A549 (cell line): ENCODE results near the gene SNAI1. TPM values are rescaled to one million over a fixed set of nuclear protein-coding genes. Genes with fewer than 3 reads are reported as not detected.

Experiments used
- ATAC-seq, 2 experiments: fragments of 200-7000 bp in 1 of 2; fragments of >200 bp in 1 of 2; cut with Nextera tagmentation in 1 of 2; cut with Tn5 transposase in 1 of 2; 3 replicates each; pipeline versions ENCODE4 v1.8.0 to v1.9.1; 2018 to 2020; ENCODE audit warnings: mild to moderate bottlenecking in 1 of 2, moderate library complexity in 1 of 2
- CTCF ChIA-PET: fragments of 300-600 bp; sonication (Branson Sonifier 250); formaldehyde crosslinking; extraction: SDS; loops from one replicate; lab custom pipeline; 2021; ENCODE audit warnings: antibody characterized with exemption, inconsistent platforms; lab: Yijun Ruan, JAX
- POLR2A ChIA-PET: fragments of 350-600 bp; formaldehyde crosslinking; extraction: SDS; loops from one replicate; lab custom pipeline; 2021; ENCODE audit warnings: antibody characterized with exemption, inconsistent platforms; lab: Yijun Ruan, JAX
- DNase-seq, 2 experiments: peaks; one replicate each; pipeline versions ENCODE4 v3.0.0 to v3.0.0-alpha.2; 2011 to 2016; ENCODE audit warnings: low read depth in 1 of 2, low spot score in 1 of 2
- FAIRE-seq: peaks from 2 replicates; lab custom pipeline; 2011; peaks lifted over from hg19 to GRCh38; lab: Jason Lieb, UNC
- H3K27ac ChIP-seq, 2 experiments: fragments of >200 bp; sonication (Bioruptor Twin); formaldehyde crosslinking; 3 replicates each; pipeline ENCODE4 v1.5.1; 2016 to 2017
- H3K4me1 ChIP-seq: fragments of >200 bp; sonication (Bioruptor Twin); formaldehyde crosslinking; 3 replicates; pipeline ENCODE4 v1.6.1; 2016
- H3K4me2 ChIP-seq: fragments of >200 bp; sonication (Bioruptor Twin); formaldehyde crosslinking; 3 replicates; pipeline ENCODE4 v1.6.1; 2016
- H3K4me3 ChIP-seq: fragments of >200 bp; sonication (Bioruptor Twin); formaldehyde crosslinking; 3 replicates; pipeline ENCODE4 v1.5.1; 2016
- H3K9me3 ChIP-seq: fragments of >200 bp; sonication (Bioruptor Twin); formaldehyde crosslinking; 3 replicates; pipeline ENCODE4 v1.6.1; 2016
- CHD4 ChIP-seq: fragments of 200-600 bp; sonication (generic); IDR thresholded peaks from 2 replicates; pipeline ENCODE4 v1.6.1; 2016; ENCODE audit warnings: antibody characterized with exemption, mild to moderate bottlenecking, borderline replicate concordance
- EP300 ChIP-seq, 2 experiments: fragments of >200 bp; sonication (Bioruptor Twin); formaldehyde crosslinking; IDR thresholded peaks; 2 replicates in 1 of 2; 3 replicates in 1 of 2; pipeline ENCODE4 v1.6.1; 2016 to 2017
- FOSB ChIP-seq: fragments of 250-450 bp; sonication (Bioruptor Pico); IDR thresholded peaks from 2 replicates; pipeline ENCODE4 v1.5.0; 2020; ENCODE audit warnings: mild to moderate bottlenecking, moderate library complexity
- GATA3 ChIP-seq: IDR thresholded peaks from 2 replicates; pipeline ENCODE4 v1.6.1; 2012; ENCODE audit warnings: borderline replicate concordance
- HES2 ChIP-seq: fragments of >200 bp; sonication (Bioruptor Twin); formaldehyde crosslinking; IDR thresholded peaks from 2 replicates; pipeline ENCODE4 v1.6.1; 2016
- HEYL ChIP-seq: fragments of 250-450 bp; sonication (Bioruptor Pico); IDR thresholded peaks from 2 replicates; pipeline ENCODE4 v1.8.0; 2021; ENCODE audit warnings: mild to moderate bottlenecking, moderate library complexity
- HOXA7 ChIP-seq: fragments of 250-450 bp; sonication (Bioruptor Pico); IDR thresholded peaks from 2 replicates; pipeline ENCODE4 v1.5.0; 2020; ENCODE audit warnings: mild to moderate bottlenecking, moderate library complexity
- HOXB13 ChIP-seq: fragments of 250-450 bp; sonication (Bioruptor Pico); IDR thresholded peaks from 2 replicates; pipeline ENCODE4 v1.5.0; 2020; ENCODE audit warnings: low read depth, mild to moderate bottlenecking, moderate library complexity
- PBX3 ChIP-seq: IDR thresholded peaks from 2 replicates; pipeline ENCODE4 v1.6.1; 2012
- POLR2AphosphoS2 ChIP-seq: conservative IDR thresholded peaks from 2 replicates; pipeline ENCODE4 v1.6.1; 2012; ENCODE audit warnings: low read length, improper control_type of control experiment, inconsistent platforms
- RCOR1 ChIP-seq: fragments of 150-350 bp; IDR thresholded peaks from 2 replicates; pipeline ENCODE4 v1.6.1; 2014; ENCODE audit warnings: antibody characterized with exemption, low read length, low read depth
- REST ChIP-seq: fragments of 200-600 bp; sonication (generic); IDR thresholded peaks from 2 replicates; pipeline ENCODE4 v1.6.1; 2016; ENCODE audit warnings: antibody characterized with exemption, mild to moderate bottlenecking, moderate library complexity
- SMC3 ChIP-seq: fragments of >200 bp; sonication (Bioruptor Twin); formaldehyde crosslinking; IDR thresholded peaks from 3 replicates; pipeline ENCODE4 v1.6.1; 2018; ENCODE audit warnings: inconsistent platforms
- ZFP36 ChIP-seq: fragments of 450-650 bp; IDR thresholded peaks from 2 replicates; pipeline ENCODE4 v1.6.1; 2014; ENCODE audit warnings: borderline replicate concordance; ENCODE audit not compliant: partially characterized antibody
- ZNF302 ChIP-seq: fragments of 250-450 bp; sonication (Bioruptor Pico); IDR thresholded peaks from 2 replicates; pipeline ENCODE4 v1.9.0; 2021; ENCODE audit warnings: inconsistent platforms, mild to moderate bottlenecking, moderate library complexity
- WGBS: methylation state at CpG from one replicate; pipeline ENCODE4 v1.1.6; 2017; ENCODE audit errors: missing lambda C conversion rate; 5-methylcytosine and 5-hydroxymethylcytosine counted together
- polyA plus RNA-seq, 4 experiments: library from polyadenylated mRNA; depleted of rRNA in 3 of 4; stranded (reverse); fragments of >200 nt; fragmentation: RNase III in 1 of 4; extraction: RNeasy Plus Mini Kit Qiagen cat#74134 plus additional on column Dnase treatment in 1 of 4; gene quantifications; 2 replicates in 3 of 4; 3 replicates in 1 of 4; pipeline ENCODE4 v1.2.3, GENCODE V29; 2011 to 2017
- TF ChIP-seq, protein P1 (sequence below): fragments of 150-350 bp; IDR thresholded peaks from 2 replicates; pipeline ENCODE4 v1.6.1; 2014; ENCODE audit warnings: low read depth, mild to moderate bottlenecking, low read length
- TF ChIP-seq, protein P2 (sequence below): fragments of >200 bp; sonication (Bioruptor Twin); formaldehyde crosslinking; IDR thresholded peaks from 3 replicates; pipeline ENCODE4 v1.6.1; 2016

Gene SNAI1
- polyA plus RNA-seq, 2 of the 4 experiments (the other 2 are of a cell fraction): 7.0 to 11.1 TPM

DNA sequence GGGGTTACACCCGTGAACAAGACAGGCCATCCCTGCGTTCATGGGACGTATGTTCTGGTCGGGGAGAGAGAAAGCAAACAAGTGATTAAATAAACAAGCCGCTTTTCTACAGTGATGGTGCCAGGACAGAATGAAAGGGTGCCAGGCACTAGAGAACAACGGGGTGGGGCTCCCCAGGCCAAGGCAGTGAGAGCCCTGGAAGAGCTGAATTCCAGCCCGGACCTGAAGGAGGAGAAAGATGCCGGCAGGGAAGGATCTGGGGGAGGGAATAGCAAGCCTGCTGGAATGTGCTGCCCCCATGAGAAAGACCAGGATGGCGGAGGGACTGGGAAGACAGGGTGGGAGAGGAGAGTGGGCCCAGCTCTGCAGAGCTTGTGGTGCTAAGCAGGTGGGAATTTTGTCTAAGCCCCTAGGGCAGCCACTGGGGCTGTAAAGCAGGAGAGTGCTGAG lies 7.5 kb downstream of the SNAI1 start:
- ChIA-PET POLR2A (interaction anchor here (1.1 kb wide), 1 partner anchor 81 kb away, joined by 4 read pairs; no protein-coding TSS in a partner anchor), CTCF (interaction anchor here (0.6 to 28.4 kb wide), 4 partner anchors 9 to 95 kb away, joined by 3 to 1049 read pairs (median 15); no protein-coding TSS in a partner anchor)
- Histone ChIP-seq H3K4me3 (no peak overlapping the region), H3K4me1 (peaks cover 56% of the 10 kb centered on the region), H3K9me3 (no peaks in the 10 kb centered on the region), H3K27ac (peak overlapping the region; percentile 49 to 81; a peak in 5 of 6 replicates), H3K4me2 (peak overlapping the region; percentile 29)
- TF ChIP-seq GATA3 (no peak), PBX3 (no peak), HOXA7 (CRISPR knock-in tag) (0 out of 2 replicates have a peak, but pooled peaks have one; percentile 41), HOXB13 (no peak)
- FAIRE-seq (no peak), DNase-seq (no peak), ATAC-seq (peak; percentile 25 to 60; a peak in 3 of 6 replicates)
- 41% methylated on average over 9 of the region's 9 CpGs for WGBS

DNA sequence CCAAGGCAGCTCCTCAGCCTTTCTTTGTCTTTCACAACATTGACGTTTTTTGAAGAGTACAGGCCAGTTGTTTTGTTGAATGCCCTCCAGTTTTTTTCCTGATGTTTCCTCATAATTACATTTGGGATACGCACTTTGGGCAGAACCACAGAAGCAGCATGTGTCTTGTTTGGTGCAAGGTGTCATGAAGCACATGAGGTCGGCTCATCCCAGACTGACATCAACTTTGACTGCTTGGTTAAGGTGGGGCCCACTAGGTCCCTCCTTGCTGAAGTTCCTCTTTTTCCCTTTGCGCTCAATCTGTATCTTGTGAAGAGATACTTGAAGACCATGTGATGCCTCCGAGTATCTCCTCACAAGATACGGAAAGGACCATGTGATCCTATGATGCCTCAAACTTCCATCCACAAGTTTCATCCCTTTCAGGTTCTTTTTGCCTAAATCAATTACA lies 10.5 kb downstream of the SNAI1 start:
- DNase-seq: no peak
- CTCF ChIA-PET: interaction anchor here (2.2 to 28.4 kb wide), 3 partner anchors 14 to 75 kb away, joined by 14 to 1049 read pairs (median 16); no protein-coding TSS in a partner anchor
- POLR2A ChIA-PET: no interaction called here
- Histone ChIP-seq H3K4me1 (peaks cover 30% of the 10 kb centered on the region), H3K27ac (no peak overlapping the region), H3K9me3 (no peaks in the 10 kb centered on the region), H3K4me2 (no peak overlapping the region), H3K4me3 (no peak overlapping the region)
- WGBS: 70% methylated on average over 6 of the region's 6 CpGs
- FAIRE-seq: no peak
- ATAC-seq: no peak
- TF ChIP-seq POLR2AphosphoS2: no peak
- TF ChIP-seq EP300 (IDR thresholded peaks at IDR 0.05): no peak
- TF ChIP-seq, protein P1, sequence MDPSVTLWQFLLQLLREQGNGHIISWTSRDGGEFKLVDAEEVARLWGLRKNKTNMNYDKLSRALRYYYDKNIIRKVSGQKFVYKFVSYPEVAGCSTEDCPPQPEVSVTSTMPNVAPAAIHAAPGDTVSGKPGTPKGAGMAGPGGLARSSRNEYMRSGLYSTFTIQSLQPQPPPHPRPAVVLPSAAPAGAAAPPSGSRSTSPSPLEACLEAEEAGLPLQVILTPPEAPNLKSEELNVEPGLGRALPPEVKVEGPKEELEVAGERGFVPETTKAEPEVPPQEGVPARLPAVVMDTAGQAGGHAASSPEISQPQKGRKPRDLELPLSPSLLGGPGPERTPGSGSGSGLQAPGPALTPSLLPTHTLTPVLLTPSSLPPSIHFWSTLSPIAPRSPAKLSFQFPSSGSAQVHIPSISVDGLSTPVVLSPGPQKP: no peak
- TF ChIP-seq, protein P2, sequence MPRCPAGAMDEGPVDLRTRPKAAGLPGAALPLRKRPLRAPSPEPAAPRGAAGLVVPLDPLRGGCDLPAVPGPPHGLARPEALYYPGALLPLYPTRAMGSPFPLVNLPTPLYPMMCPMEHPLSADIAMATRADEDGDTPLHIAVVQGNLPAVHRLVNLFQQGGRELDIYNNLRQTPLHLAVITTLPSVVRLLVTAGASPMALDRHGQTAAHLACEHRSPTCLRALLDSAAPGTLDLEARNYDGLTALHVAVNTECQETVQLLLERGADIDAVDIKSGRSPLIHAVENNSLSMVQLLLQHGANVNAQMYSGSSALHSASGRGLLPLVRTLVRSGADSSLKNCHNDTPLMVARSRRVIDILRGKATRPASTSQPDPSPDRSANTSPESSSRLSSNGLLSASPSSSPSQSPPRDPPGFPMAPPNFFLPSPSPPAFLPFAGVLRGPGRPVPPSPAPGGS: no peak
- no peak for TF ChIP-seq CHD4

DNA sequence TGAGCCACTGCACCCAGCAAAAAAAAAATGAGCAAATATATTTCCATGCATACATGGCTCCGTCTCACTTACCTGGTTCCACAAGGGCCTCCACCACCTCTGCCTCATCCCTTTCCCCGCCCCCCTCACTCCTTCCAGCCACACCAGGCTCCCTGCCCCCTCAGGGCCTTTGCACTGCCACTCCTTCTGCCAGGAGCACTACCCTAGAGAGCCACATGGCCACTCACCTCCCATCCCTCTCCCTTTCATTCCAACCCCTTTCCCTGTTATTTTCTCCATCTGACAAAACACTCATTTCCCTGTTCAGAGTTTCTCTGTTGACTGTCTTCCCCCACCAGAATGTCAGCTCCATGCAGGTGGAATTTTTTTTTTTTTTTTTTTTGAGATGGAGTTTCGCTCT lies 12.8 kb downstream of the SNAI1 start:
- Histone ChIP-seq H3K9me3 (no peaks in the 10 kb centered on the region), H3K4me1 (peaks cover 11% of the 10 kb centered on the region), H3K27ac (no peak overlapping the region), H3K4me3 (no peak overlapping the region), H3K4me2 (no peak overlapping the region)
- FAIRE-seq: no peak
- 89% methylated on average over 3 of the region's 3 CpGs for WGBS
- no peak for ATAC-seq
- ChIA-PET CTCF (interaction anchor here (1.2 to 28.4 kb wide), 4 partner anchors 9 to 73 kb away, joined by 3 to 1049 read pairs (median 10); no protein-coding TSS in a partner anchor), POLR2A (no interaction called here)
- DNase-seq: no peak
- TF ChIP-seq POLR2AphosphoS2 (no peak), HES2 (no peak), RCOR1 (no peak), REST (no peak), ZFP36 (no peak), HEYL (CRISPR knock-in tag) (no peak), ZNF302 (CRISPR knock-in tag) (no peak), FOSB (CRISPR knock-in tag) (no peak), SMC3 (no peak)
- TF ChIP-seq, protein P1: no peak
- TF ChIP-seq, protein P2: no peak
